Medulla oblongata (tissue), 1 donor: ENCODE results near the gene LRRC31.

Experiments
- DNase-seq: peaks from one replicate; pipeline ENCODE4 v3.0.0-alpha.2; 2015; ENCODE audit errors: extremely low spot score

The LRRC31 gene

GRCh38 chr3:169869484-169870220 lies at the start of gene LRRC31:
LRRC31 (minus strand) TSS chr3:169869935; CDS start chr3:169869807, 128 bp downstream.
- no peak for DNase-seq

GRCh38 chr3:169914321-169914720 lies 44.6 kb upstream of the LRRC31 start:
- no peak for DNase-seq

- DNase-seq, result no peak
Measured at GRCh38 chr3:169913323-169913722, 43.6 kb upstream of the LRRC31 start.

GRCh38 chr3:169911272-169911671 lies 41.5 kb upstream of the LRRC31 start, which contains the start of gene SAMD7:
SAMD7 (plus strand) TSS chr3:169911572; CDS start chr3:169919499, 7,927 bp downstream.
- DNase-seq, result no peak

- no peak for DNase-seq
Measured at GRCh38 chr3:169907944-169908343, 38.2 kb upstream of the LRRC31 start.

- DNase-seq, result no peak
Measured at GRCh38 chr3:169907476-169907875, 37.7 kb upstream of the LRRC31 start.

GRCh38 chr3:169905404-169905803 lies 35.7 kb upstream of the LRRC31 start:
- DNase-seq, result no peak

- DNase-seq, result no peak
Measured at GRCh38 chr3:169901453-169901852, 31.7 kb upstream of the LRRC31 start.

- no peak for DNase-seq
Measured at GRCh38 chr3:169897284-169897683, 27.5 kb upstream of the LRRC31 start.

- DNase-seq, result no peak
Measured at GRCh38 chr3:169895072-169895471, 25.3 kb upstream of the LRRC31 start.

GRCh38 chr3:169894110-169894509 lies 24.4 kb upstream of the LRRC31 start:
- DNase-seq, result no peak

- DNase-seq, result no peak
Measured at GRCh38 chr3:169891886-169892285, 22.2 kb upstream of the LRRC31 start.

- peak; percentile 74 for DNase-seq
Measured at GRCh38 chr3:169886671-169887070, 16.9 kb upstream of the LRRC31 start.

GRCh38 chr3:169880576-169881250 lies 11.0 kb upstream of the LRRC31 start:
- no peak for DNase-seq

GRCh38 chr3:169879845-169880575 lies 10.3 kb upstream of the LRRC31 start:
- DNase-seq, result no peak

GRCh38 chr3:169879013-169879557 lies 9.3 kb upstream of the LRRC31 start:
- DNase-seq, result no peak

GRCh38 chr3:169871129-169871886 lies 1.6 kb upstream of the LRRC31 start:
- no peak for DNase-seq

- DNase-seq, result no peak
Measured at GRCh38 chr3:169868369-169868768, 1.4 kb downstream of the LRRC31 start.

- DNase-seq, result no peak
Measured at GRCh38 chr3:169867584-169868210, 2.0 kb downstream of the LRRC31 start.

GRCh38 chr3:169865176-169865767 lies 4.5 kb downstream of the LRRC31 start:
- DNase-seq, result no peak

- no peak for DNase-seq
Measured at GRCh38 chr3:169864270-169864669, 5.5 kb downstream of the LRRC31 start.
